DOHH2 (cell line): ENCODE data around the gene ANKRD16.
A peak's percentile ranks its signal among the peaks of the same experiment; 100 is the strongest.

ENCODE experiments used
- H3F3A ChIP-seq: fragments of 200-600 bp; sonication (generic), shearing (Covaris generic); 2 replicates; pipeline ENCODE4 v1.6.0; 2016; ENCODE audit warnings: antibody characterized with exemption, mild to moderate bottlenecking; ENCODE audit not compliant: control insufficient read depth, insufficient read depth
- H3K27ac ChIP-seq: fragments of 200-600 bp; sonication (generic); 2 replicates; pipeline ENCODE4 v1.5.1; 2014; ENCODE audit warnings: low read depth, mild to moderate bottlenecking, low read length, moderate library complexity
- H3K27me3 ChIP-seq: fragments of 200-600 bp; sonication (generic); 2 replicates; pipeline ENCODE4 v1.6.1; 2014; ENCODE audit warnings: mild to moderate bottlenecking, low read length, mixed read lengths; ENCODE audit not compliant: control insufficient read depth
- H3K36me3 ChIP-seq: fragments of 200-600 bp; sonication (generic); 2 replicates; pipeline ENCODE4 v1.6.1; 2014; ENCODE audit warnings: mild to moderate bottlenecking, low read length, moderate library complexity, mixed read lengths; ENCODE audit not compliant: control insufficient read depth
- H3K4me1 ChIP-seq: fragments of 200-600 bp; sonication (generic); 2 replicates; pipeline ENCODE4 v1.6.1; 2014; ENCODE audit warnings: mild to moderate bottlenecking, low read length, mixed read lengths; ENCODE audit not compliant: control insufficient read depth
- H3K4me2 ChIP-seq: fragments of 200-600 bp; sonication (generic); 2 replicates; pipeline ENCODE4 v1.6.0; 2014; ENCODE audit warnings: mild to moderate bottlenecking, low read length, moderate library complexity
- H3K4me3 ChIP-seq: fragments of 200-600 bp; sonication (generic); 2 replicates; pipeline ENCODE4 v1.5.1; 2014; ENCODE audit warnings: mild to moderate bottlenecking, low read length, mixed read lengths
- H3K79me2 ChIP-seq: fragments of 200-600 bp; sonication (generic); 2 replicates; pipeline ENCODE4 v1.6.1; 2014; ENCODE audit warnings: mild to moderate bottlenecking, low read length, mixed read lengths; ENCODE audit not compliant: control insufficient read depth
- H3K9me2 ChIP-seq: fragments of 200-600 bp; sonication (generic); replicated peaks from 2 replicates; pipeline ENCODE4 v1.6.1; 2014; ENCODE audit warnings: mild to moderate bottlenecking, low read length, mixed read lengths; ENCODE audit not compliant: control insufficient read depth
- H3K9me3 ChIP-seq: fragments of 200-600 bp; sonication (generic); 2 replicates; pipeline ENCODE4 v1.6.1; 2014; ENCODE audit warnings: antibody characterized with exemption, low read length, mixed read lengths; ENCODE audit not compliant: control insufficient read depth, insufficient read depth
- H4K20me1 ChIP-seq: fragments of 200-600 bp; sonication (generic); 2 replicates; pipeline ENCODE4 v1.6.0; 2014; ENCODE audit warnings: low read depth, mild to moderate bottlenecking, antibody characterized with exemption, low read length, moderate library complexity; ENCODE audit not compliant: control insufficient read depth, insufficient read depth
- CTCF ChIP-seq: fragments of 200-600 bp; sonication (generic); IDR thresholded peaks from one replicate; pipeline ENCODE4 v1.5.1; 2014; ENCODE audit warnings: antibody characterized with exemption, mild to moderate bottlenecking, low read depth, low read length; ENCODE audit not compliant: poor library complexity, severe bottlenecking
- EZH2phosphoT487 ChIP-seq: fragments of 200-600 bp; sonication (generic); IDR thresholded peaks from 2 replicates; pipeline ENCODE4 v1.6.1; 2017; ENCODE audit warnings: borderline replicate concordance, mild to moderate bottlenecking, antibody characterized with exemption, low read length, moderate library complexity, mixed read lengths

Gene ANKRD16

GRCh38 chr10:5897504-5897903 is 7.8 kb upstream of the ANKRD16 start:
- peaks cover 56% of the 10 kb centered on the region for H3K79me2 ChIP-seq
- TF ChIP-seq EZH2phosphoT487 (no peak), CTCF (no peak)
- H3K36me3 ChIP-seq, result peaks cover 37% of the 10 kb centered on the region
- no peak overlapping the region for H3K4me2 ChIP-seq
- H3K9me2 ChIP-seq, result no peaks in the 10 kb centered on the region
- no peaks in the 10 kb centered on the region for H3F3A ChIP-seq
- no peaks in the 10 kb centered on the region for H3K9me3 ChIP-seq
- H3K4me3 ChIP-seq, result no peak overlapping the region
- peaks cover 4% of the 10 kb centered on the region; the same call in 1 of the 2 replicates for H4K20me1 ChIP-seq
- H3K27me3 ChIP-seq, result no peaks in the 10 kb centered on the region
- H3K4me1 ChIP-seq, result peaks cover 12% of the 10 kb centered on the region
- no peak overlapping the region for H3K27ac ChIP-seq

GRCh38 chr10:5897053-5897340 is 7.3 kb upstream of the ANKRD16 start:
- Histone ChIP-seq H4K20me1 (peaks cover 4% of the 10 kb centered on the region; the same call in 1 of the 2 replicates), H3K27ac (no peak overlapping the region), H3F3A (no peaks in the 10 kb centered on the region), H3K9me3 (no peaks in the 10 kb centered on the region), H3K79me2 (peaks cover 61% of the 10 kb centered on the region), H3K9me2 (no peaks in the 10 kb centered on the region), H3K4me2 (no peak overlapping the region), H3K4me1 (peaks cover 15% of the 10 kb centered on the region), H3K36me3 (peaks cover 42% of the 10 kb centered on the region), H3K27me3 (no peaks in the 10 kb centered on the region), H3K4me3 (no peak overlapping the region)
- no peak for TF ChIP-seq CTCF
- no peak for TF ChIP-seq EZH2phosphoT487

- no peaks in the 10 kb centered on the region for H3K9me3 ChIP-seq
- peaks cover 4% of the 10 kb centered on the region; the same call in 1 of the 2 replicates for H4K20me1 ChIP-seq
- H3K79me2 ChIP-seq, result peaks cover 64% of the 10 kb centered on the region
- H3K9me2 ChIP-seq, result no peaks in the 10 kb centered on the region
- H3F3A ChIP-seq, result no peaks in the 10 kb centered on the region
- H3K27ac ChIP-seq, result peak overlapping the region; percentile 34
- H3K4me2 ChIP-seq, result peak overlapping the region; percentile 22; the same call in 1 of the 2 replicates
- TF ChIP-seq EZH2phosphoT487 (no peak), CTCF (no peak)
- H3K36me3 ChIP-seq, result peaks cover 44% of the 10 kb centered on the region
- H3K4me3 ChIP-seq, result no peak overlapping the region
- peaks cover 19% of the 10 kb centered on the region for H3K4me1 ChIP-seq
- no peaks in the 10 kb centered on the region for H3K27me3 ChIP-seq
Measured at GRCh38 chr10:5896208-5897052, 6.7 kb upstream of the ANKRD16 start.
